ENCODE data around the gene MED27. TPM values are rescaled to one million over a fixed set of nuclear protein-coding genes. Genes with fewer than 3 reads are reported as not detected.

MED27 gene
- total and polyA plus RNA-seq, 2 of the 4 experiments (the other 2 are of a cell fraction): 50.2 to 63.4 TPM

GRCh38 chr9:131835151-131835910, 244.3 kb downstream of the MED27 start:
- Histone ChIP-seq H3K56ac (ENCODE audit: extremely low read depth, insufficient read depth, low read length) (no peak overlapping the region), H3K9me1 (ENCODE audit: insufficient read depth, low read length) (no peaks in the 10 kb centered on the region), H3K4ac (ENCODE audit: low read depth, low read length) (no peak overlapping the region), H3K27me3 (ENCODE audit: control insufficient read depth, insufficient read depth, low read length) (peaks cover 29% of the 10 kb centered on the region), H2BK120ac (ENCODE audit: low read depth, low read length) (no peak overlapping the region), H2AFZ (replicated peaks; ENCODE audit: low read length, poor library complexity) (peak overlapping the region; percentile 26), H2BK5ac (ENCODE audit: low read depth, low read length, poor library complexity, severe bottlenecking) (no peak overlapping the region), H3K23ac (ENCODE audit: low read depth, low read length) (no peak overlapping the region), H2AK9ac (replicated peaks; ENCODE audit: low read depth, low read length, poor library complexity) (no peak overlapping the region), H3K4me2 (ENCODE audit: low read depth, low read length) (no peak overlapping the region; the same call in 1 of the 2 replicates), H4K20me1 (ENCODE audit: insufficient read depth, low read length) (peaks cover 6% of the 10 kb centered on the region; the same call in 1 of the 2 replicates), H4K5ac (ENCODE audit: low read depth, low read length) (no peak overlapping the region), H3K36me3 (ENCODE audit: control insufficient read depth, insufficient read depth, low read length) (no peaks in the 10 kb centered on the region), H3K9ac (ENCODE audit: low read depth, low read length) (no peak overlapping the region), H4K91ac (ENCODE audit: insufficient read depth, low read depth, low read length) (no peak overlapping the region), H3K4me1 (ENCODE audit: control insufficient read depth, insufficient read depth, low read length) (no peaks in the 10 kb centered on the region), H3K27ac (ENCODE audit: insufficient read depth, low read length) (no peak overlapping the region), H3K4me3 (ENCODE audit: insufficient read depth, low read depth, low read length) (no peak overlapping the region), H2AK5ac (ENCODE audit: low read depth, low read length) (no peak overlapping the region), H4K8ac (ENCODE audit: low read depth in 2 of 2, low read length in 2 of 2) (no peak overlapping the region), H3K79me1 (ENCODE audit: low read depth in 1 of 2, low read length in 2 of 2) (no peaks in the 10 kb centered on the region), H2BK15ac (ENCODE audit: low read depth, low read length) (no peak overlapping the region), H3K9me3 (ENCODE audit: control insufficient read depth, insufficient read depth, low read length) (peaks cover 15% of the 10 kb centered on the region), H3K18ac (ENCODE audit: low read depth, low read length) (no peak overlapping the region), H3K14ac (replicated peaks; ENCODE audit: low read depth, low read length) (no peak overlapping the region), H2BK20ac (ENCODE audit: low read depth, low read length) (no peak overlapping the region)
- CTCF ChIA-PET: no interaction called here
- WGBS, 2 experiments (ENCODE audit: extremely low coverage in 2 of 2, insufficient read length in 1 of 2): 15% methylated on average over 15 of the region's 30 CpGs; no CpG with 5 or more reads in 1 of the 2 experiments
- intact Hi-C loops (cut with micrococcal nuclease) (no loop called here), dilution Hi-C loops (cut with HindIII; ENCODE audit: low sequenced_read_pairs, unreplicated experiment) (no loop called here), in situ Hi-C loops (cut with MboI; ENCODE audit: low sequenced_read_pairs) (no loop called here)
- ATAC-seq (ENCODE audit: low read depth) (peak; percentile 68), DNase-seq (peak; percentile 22)
- POLR2A ChIA-PET (ENCODE audit: unreplicated experiment): no interaction called here
- TF ChIP-seq USF2 (IDR thresholded peaks at IDR 0.05; ENCODE audit: low read depth, low read length) (no peak), BHLHE40 (IDR thresholded peaks at IDR 0.05; ENCODE audit: low read depth, low read length) (no peak), CTCF (conservative IDR thresholded peaks at IDR 0.05; ENCODE audit: low read depth, low read length) (no peak), MAFK (IDR thresholded peaks at IDR 0.05; ENCODE audit: low read depth, low read length) (no peak), FOS (IDR thresholded peaks at IDR 0.05; ENCODE audit: low read depth, low read length) (no peak), RAD21 (IDR thresholded peaks at IDR 0.05; ENCODE audit: low read length) (no peak), CHD1 (IDR thresholded peaks at IDR 0.05; ENCODE audit: low read depth, low read length) (no peak), NFE2L2 (IDR thresholded peaks at IDR 0.05; ENCODE audit: low read depth, low read length) (no peak), MAZ (IDR thresholded peaks at IDR 0.05; ENCODE audit: borderline replicate concordance, low read depth, low read length) (no peak), RFX5 (IDR thresholded peaks at IDR 0.05; ENCODE audit: low read depth, low read length) (no peak), SMC3 (IDR thresholded peaks at IDR 0.05; ENCODE audit: low read depth, low read length) (no peak), ELK1 (IDR thresholded peaks at IDR 0.05; ENCODE audit: borderline replicate concordance, low read depth, low read length) (no peak), POLR2A (IDR thresholded peaks at IDR 0.05; ENCODE audit: low read depth, low read length) (no peak)
- BruUV-seq (replicated peaks): no TSS peak
